ENCODE measurements around the gene HIPK2. TPM values are rescaled to one million over a fixed set of nuclear protein-coding genes. Genes with fewer than 3 reads are reported as not detected.

The HIPK2 gene
- total and polyA plus RNA-seq, 10 of the 15 experiments (the other 5 are each of a cell fraction or from before 2014, with no cell fraction given), result 1.7 to 39.0 (median 9.4) TPM

GRCh38 chr7:139811066-139811465 lies 33.3 kb upstream of the HIPK2 start:
- Histone ChIP-seq H3K36me3 (ENCODE audit: control insufficient read depth in 2 of 2, insufficient read depth in 2 of 2, low read length in 1 of 2) (no peaks in the 10 kb centered on the region), H3K4me1 (ENCODE audit: control insufficient read depth, insufficient read depth, low read length) (no peaks in the 10 kb centered on the region), H3K9ac (ENCODE audit: control insufficient read depth, insufficient read depth, low read length) (no peak overlapping the region), H2AFZ (ENCODE audit: control insufficient read depth, low read depth, low read length) (no peak overlapping the region), H3K27me3 (replicated peaks in 1 of 2; ENCODE audit: control insufficient read depth in 2 of 2, insufficient read depth in 2 of 2, low read length in 1 of 2) (no peaks in the 10 kb centered on the region; a peak in 1 of 4 replicates), H3K79me2 (ENCODE audit: control insufficient read depth, insufficient read depth, low read length) (no peaks in the 10 kb centered on the region), H3K27ac (ENCODE audit: control insufficient read depth, insufficient read depth) (no peak overlapping the region), H3K9me3 (replicated peaks; ENCODE audit: control insufficient read depth, insufficient read depth, low read length) (no peaks in the 10 kb centered on the region; the same call in 1 of the 3 replicates), H3K4me3 (no peak overlapping the region), H3K4me2 (ENCODE audit: control insufficient read depth, insufficient read depth) (no peak overlapping the region), H4K20me1 (ENCODE audit: control insufficient read depth, insufficient read depth) (no peaks in the 10 kb centered on the region)
- ATAC-seq (no peak), DNase-seq (ENCODE audit: low read depth, low spot score) (no peak), FAIRE-seq (no peak)
- in situ Hi-C loops (cut with MboI), result no loop called here
- SMC1A ChIA-PET (ENCODE audit: uncharacterized antibody, unreplicated experiment), result interaction anchor here (0.8 to 1.7 kb wide), 4 partner anchors 12 to 164 kb away, joined by 3 to 5 read pairs (median 4); no protein-coding TSS in a partner anchor
- WGBS (ENCODE audit: insufficient coverage, insufficient replicate concordance, low lambda C conversion rate, missing lambda C conversion rate), result 15% methylated on average over 2 of the region's 2 CpGs
- BruUV-seq (replicated peaks), result no TSS peak
- CTCF ChIA-PET, result interaction anchor here (0.8 to 1.5 kb wide), 3 partner anchors 19 to 209 kb away, joined by 3 read pairs; no protein-coding TSS in a partner anchor
- intact Hi-C loops (cut with micrococcal nuclease; ENCODE audit: unreplicated experiment), result no loop called here
- POLR2A ChIA-PET, result no interaction called here
- TF ChIP-seq SMC3 (IDR thresholded peaks at IDR 0.05; ENCODE audit: borderline replicate concordance, low read length) (no peak), MYC (IDR thresholded peaks at IDR 0.05; ENCODE audit: insufficient read depth, insufficient read length, insufficient replicate concordance, low read length, severe bottlenecking) (no peak), SMARCA5 (IDR thresholded peaks at IDR 0.05) (no peak), ZBTB33 (IDR thresholded peaks at IDR 0.05) (no peak), NR2C2 (IDR thresholded peaks at IDR 0.05; ENCODE audit: borderline replicate concordance, control insufficient read depth, insufficient read length, low read depth) (no peak), SUZ12 (IDR thresholded peaks at IDR 0.05; ENCODE audit: unreplicated experiment) (no peak), KLF5 (IDR thresholded peaks at IDR 0.05; ENCODE audit: partially characterized antibody) (no peak), TBL1XR1 (IDR thresholded peaks at IDR 0.05; ENCODE audit: low read depth, low read length) (no peak), EZH2 (IDR thresholded peaks at IDR 0.05; ENCODE audit: borderline replicate concordance, control insufficient read depth, low read depth, low read length) (no peak), PAX8 (IDR thresholded peaks at IDR 0.05) (no peak), ELK1 (IDR thresholded peaks at IDR 0.05; ENCODE audit: low read depth, low read length) (no peak), BCL3 (IDR thresholded peaks at IDR 0.05; ENCODE audit: borderline replicate concordance, insufficient read depth, low read depth, low read length, poor library complexity, severe bottlenecking) (no peak), SMAD5 (IDR thresholded peaks at IDR 0.05; ENCODE audit: low read depth) (no peak), RBBP5 (conservative IDR thresholded peaks at IDR 0.05) (no peak), ZBTB4 (CRISPR knock-in tag; IDR thresholded peaks at IDR 0.05) (no peak)
- RAD21 ChIA-PET (ENCODE audit: unreplicated experiment), result no interaction called here

All from GM12878 (cell line).